HL-60 (cell line): ENCODE results near the gene TMEM52.

Experiments
- DNase-seq, 2 experiments: peaks; one replicate each; pipeline ENCODE4 v3.0.0-alpha.2; 2010 to 2020; ENCODE audit warnings: low read depth in 1 of 2, low spot score in 1 of 2
- H3K27ac ChIP-seq: fragments of 250-450 bp; sonication (Bioruptor Pico); replicated peaks from 2 replicates; pipeline ENCODE4 v1.5.1; 2020; ENCODE audit warnings: mild to moderate bottlenecking, moderate library complexity
- H3K27me3 ChIP-seq: fragments of 250-450 bp; sonication (Bioruptor Pico); 2 replicates; pipeline ENCODE4 v1.5.1; 2021; ENCODE audit warnings: mild to moderate bottlenecking, moderate library complexity; ENCODE audit not compliant: insufficient read depth, poor library complexity, severe bottlenecking
- H3K4me3 ChIP-seq: replicated peaks from 2 replicates; pipeline ENCODE4 v1.5.1; 2011; ENCODE audit warnings: mild to moderate bottlenecking, control low read depth, low read length; ENCODE audit not compliant: insufficient read depth
- CTCF ChIP-seq: IDR thresholded peaks from one replicate; pipeline ENCODE4 v1.5.1; 2011; ENCODE audit warnings: low read length, control low read depth, inconsistent platforms; ENCODE audit not compliant: insufficient read depth
- GABPA ChIP-seq: IDR thresholded peaks from 2 replicates; pipeline ENCODE4 v1.6.1; 2012; ENCODE audit warnings: low read depth
- POLR2AphosphoS5 ChIP-seq: IDR thresholded peaks from 2 replicates; pipeline ENCODE4 v1.6.1; 2012; ENCODE audit warnings: low read depth
- REST ChIP-seq: IDR thresholded peaks from 2 replicates; pipeline ENCODE4 v1.6.1; 2012; ENCODE audit warnings: low read depth; ENCODE audit not compliant: insufficient replicate concordance
- SPI1 ChIP-seq: IDR thresholded peaks from 2 replicates; pipeline ENCODE4 v1.6.1; 2012; ENCODE audit warnings: low read depth, mild to moderate bottlenecking, borderline replicate concordance
- long read RNA-seq: library from polyadenylated mRNA; unstranded; transcript quantifications from one replicate; pipeline ENCODE4 v2.0.0, GENCODE V29; 2020

Gene TMEM52
- long read RNA-seq, result 0 reads

- H3K27me3 ChIP-seq, result no peaks in the 10 kb centered on the region
- TF ChIP-seq CTCF (no peak), GABPA (no peak), POLR2AphosphoS5 (no peak), SPI1 (no peak), REST (no peak)
- no peak for DNase-seq
- peak within 1 kb of the TSS; percentile 56 for H3K4me3 ChIP-seq
- no peak within 1 kb of the TSS for H3K27ac ChIP-seq
Measured at GRCh38 chr1:1918901-1919303, at the start of gene TMEM52. Gene TMEM52, minus strand, starts transcription at chr1:1919279. Its CDS starts 14 bp downstream, at chr1:1919265.

- DNase-seq, result no peak
- Histone ChIP-seq H3K27me3 (peaks cover 10% of the 10 kb centered on the region), H3K4me3 (no peak overlapping the region), H3K27ac (no peak overlapping the region)
- no peak for TF ChIP-seq SPI1
- TF ChIP-seq POLR2AphosphoS5, result no peak
- no peak for TF ChIP-seq REST
- TF ChIP-seq CTCF, result no peak
- TF ChIP-seq GABPA, result no peak
Measured at GRCh38 chr1:1967879-1968278, 48.8 kb upstream of the TMEM52 start.

GRCh38 chr1:1967151-1967550 is 48.1 kb upstream of the TMEM52 start:
- no peak for DNase-seq
- no peak overlapping the region for H3K4me3 ChIP-seq
- H3K27me3 ChIP-seq, result peaks cover 10% of the 10 kb centered on the region
- no peak overlapping the region for H3K27ac ChIP-seq
- TF ChIP-seq SPI1 (no peak), CTCF (no peak), POLR2AphosphoS5 (no peak), REST (no peak), GABPA (no peak)
